Hepatocyte (in vitro differentiated cells): ENCODE results near the gene SBNO1.

Experiments
- CTCF ChIP-seq: fragments of 200-600 bp; sonication (generic); IDR thresholded peaks from 2 replicates; pipeline ENCODE4 v1.5.1; 2016; ENCODE audit warnings: antibody characterized with exemption, mild to moderate bottlenecking; ENCODE audit not compliant: poor library complexity
- EZH2phosphoT487 ChIP-seq: fragments of 200-600 bp; sonication (generic); IDR thresholded peaks from one replicate; pipeline ENCODE4 v1.6.1; 2018; ENCODE audit warnings: antibody characterized with exemption, mild to moderate bottlenecking, low read depth, moderate library complexity; ENCODE audit not compliant: unreplicated experiment, severe bottlenecking

DNA sequence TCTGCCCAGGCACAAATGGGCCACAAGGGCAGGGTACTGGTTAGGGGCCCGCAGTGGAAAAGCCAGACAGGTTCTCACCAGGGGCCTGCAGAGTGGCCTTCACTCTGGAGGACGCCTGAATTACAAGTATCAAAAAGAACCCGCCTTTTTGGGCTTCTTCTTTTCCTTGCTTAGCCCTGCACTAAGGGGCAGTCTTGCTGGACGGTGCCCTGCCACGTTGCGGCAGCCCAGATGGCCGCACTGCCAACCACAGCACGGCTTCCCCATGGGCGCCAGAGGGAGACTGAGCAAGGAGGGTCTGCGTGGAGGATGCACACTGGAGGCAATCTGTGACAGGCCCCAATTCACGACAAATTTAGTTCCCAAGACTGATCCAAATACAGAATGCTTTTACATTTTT lies 74.7 kb downstream of the SBNO1 start:
- no peak for TF ChIP-seq CTCF
- no peak for TF ChIP-seq EZH2phosphoT487
